GM21619 (cell line): ENCODE results near the gene MRPL19.

Source experiments
- ATAC-seq: cut with Tn5 transposase; IDR thresholded peaks from one replicate; pipeline ENCODE4 v1.9.1; 2021; ENCODE audit not compliant: unreplicated experiment

Gene MRPL19

GRCh38 chr2:75614162-75614651, 32.4 kb upstream of the MRPL19 start:
- ATAC-seq: no peak

GRCh38 chr2:75616406-75616805, 30.2 kb upstream of the MRPL19 start:
- no peak for ATAC-seq

- ATAC-seq: no peak
Observed at GRCh38 chr2:75616933-75617332, 29.6 kb upstream of the MRPL19 start.

GRCh38 chr2:75619956-75620740, 26.4 kb upstream of the MRPL19 start:
- ATAC-seq: no peak

GRCh38 chr2:75621228-75621627, 25.4 kb upstream of the MRPL19 start:
- no peak for ATAC-seq

- no peak for ATAC-seq
Observed at GRCh38 chr2:75622500-75622899, 24.1 kb upstream of the MRPL19 start.

- ATAC-seq: no peak
Observed at GRCh38 chr2:75622929-75623328, 23.7 kb upstream of the MRPL19 start.

GRCh38 chr2:75627902-75628504, 18.6 kb upstream of the MRPL19 start:
- ATAC-seq: peak; percentile 89

GRCh38 chr2:75632091-75632701, 14.4 kb upstream of the MRPL19 start:
- no peak for ATAC-seq

- no peak for ATAC-seq
Observed at GRCh38 chr2:75632813-75633212, 13.8 kb upstream of the MRPL19 start.

GRCh38 chr2:75633620-75634019, 13.0 kb upstream of the MRPL19 start:
- ATAC-seq: no peak

- no peak for ATAC-seq
Observed at GRCh38 chr2:75634945-75635344, 11.6 kb upstream of the MRPL19 start.

GRCh38 chr2:75637568-75637967, 9.0 kb upstream of the MRPL19 start:
- no peak for ATAC-seq

- ATAC-seq: peak; percentile 98
Observed at GRCh38 chr2:75640621-75641121, 5.9 kb upstream of the MRPL19 start.

- ATAC-seq: no peak
Observed at GRCh38 chr2:75641587-75641986, 5.0 kb upstream of the MRPL19 start.

GRCh38 chr2:75643980-75644379, 2.6 kb upstream of the MRPL19 start:
- ATAC-seq: no peak

- ATAC-seq: no peak
Observed at GRCh38 chr2:75645643-75646042, 940 bp upstream of the MRPL19 start.

- ATAC-seq: peak; percentile 13
Observed at GRCh38 chr2:75646090-75646582, 447 bp upstream of the MRPL19 start.

- no peak for ATAC-seq
Observed at GRCh38 chr2:75647771-75648170, 1.2 kb downstream of the MRPL19 start.

GRCh38 chr2:75654012-75654411, 7.4 kb downstream of the MRPL19 start:
- ATAC-seq: no peak

- no peak for ATAC-seq
Observed at GRCh38 chr2:75655861-75656260, 9.3 kb downstream of the MRPL19 start.

GRCh38 chr2:75656563-75656962, 10.0 kb downstream of the MRPL19 start:
- no peak for ATAC-seq
